Ammon's horn (tissue), 1 donor: ENCODE measurements around the gene NCS1.
"Not testable (repeated sequence)": the region's sequence is repeated elsewhere in the genome, so short reads cannot be mapped to it uniquely, and the experiment has no call there.

ENCODE experiments used
- DNase-seq: peaks from one replicate; pipeline ENCODE4 v3.0.0-alpha.2; 2016; ENCODE audit warnings: low spot score

The NCS1 gene

DNA sequence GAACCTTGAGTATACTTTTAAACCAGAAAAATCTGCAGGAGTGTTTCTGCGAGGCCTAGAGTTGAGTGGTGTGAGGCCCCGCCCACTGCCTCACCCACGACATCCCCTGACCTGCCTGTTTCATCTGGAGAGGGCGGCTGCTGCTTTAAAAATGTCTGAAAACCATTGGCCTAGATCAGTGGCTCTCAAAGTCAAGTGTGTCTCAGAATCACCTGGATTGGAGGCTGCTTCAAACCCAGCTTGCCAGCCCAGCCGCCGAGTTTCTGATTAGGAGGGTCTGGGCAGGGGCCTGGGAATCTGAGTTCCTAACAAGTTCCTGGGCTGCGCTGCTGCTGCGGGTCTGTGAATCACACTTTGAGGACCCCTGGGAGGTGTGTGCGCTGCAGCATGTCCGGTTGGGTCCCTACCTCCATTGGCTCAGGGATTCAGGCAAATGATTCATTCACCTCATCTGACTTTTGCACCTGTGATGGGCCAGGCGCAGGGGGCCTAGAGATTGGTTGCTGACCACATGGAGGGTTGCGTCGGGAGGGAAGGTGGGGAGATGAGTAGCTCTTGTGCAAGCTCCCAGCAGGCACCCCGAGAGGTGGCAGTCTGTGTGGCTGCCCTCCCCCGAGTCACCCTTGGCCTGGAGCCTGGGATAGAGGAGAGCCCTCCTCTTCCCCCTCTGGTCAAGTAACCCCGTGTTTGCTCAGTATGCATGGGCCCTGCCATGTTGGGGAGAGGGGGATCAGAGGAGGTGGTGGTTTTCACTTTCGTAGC is 65.7 kb downstream of the NCS1 start:
- no peak for DNase-seq

DNA sequence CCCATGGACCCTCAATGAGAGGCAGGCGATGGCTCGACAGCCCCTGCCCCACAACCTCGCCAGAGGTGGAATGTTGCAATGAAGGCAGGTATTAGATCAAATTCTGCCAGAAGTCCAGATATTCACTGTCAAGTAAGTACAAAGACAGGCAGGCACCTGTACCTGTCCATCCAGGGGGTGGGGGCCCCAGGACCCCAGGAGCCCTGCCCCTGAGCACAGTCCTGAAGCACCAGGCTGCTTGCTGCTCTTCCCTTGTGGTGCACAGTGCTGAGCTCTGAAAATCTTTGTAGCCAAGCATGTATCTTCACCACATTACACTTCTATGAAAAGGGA is 67.1 kb downstream of the NCS1 start:
- DNase-seq: no peak

DNA sequence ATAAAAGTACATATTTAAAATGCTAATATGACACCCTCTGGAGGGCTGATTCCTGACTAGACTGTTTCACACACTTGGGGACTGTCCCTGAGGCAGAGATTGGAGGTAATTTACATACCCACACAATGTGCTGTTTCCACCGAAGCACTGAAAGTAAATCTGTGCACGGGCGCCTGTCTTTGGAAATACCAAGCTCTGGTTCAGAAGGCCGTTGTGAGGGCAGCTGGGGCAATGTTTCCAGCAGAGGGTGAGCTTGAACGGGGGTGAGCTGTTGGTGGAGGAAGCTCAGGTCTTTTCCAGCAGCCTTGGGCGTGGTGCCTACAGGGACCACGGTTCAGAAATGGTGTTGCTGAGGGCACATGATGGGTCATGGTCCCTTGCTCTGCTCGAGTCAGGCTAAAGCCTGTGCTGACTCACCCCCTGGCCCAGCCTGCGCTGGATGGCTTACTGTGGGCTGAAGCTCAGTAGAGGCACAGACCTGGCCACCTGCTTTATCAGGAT is 67.6 kb downstream of the NCS1 start:
- DNase-seq: no peak

DNA sequence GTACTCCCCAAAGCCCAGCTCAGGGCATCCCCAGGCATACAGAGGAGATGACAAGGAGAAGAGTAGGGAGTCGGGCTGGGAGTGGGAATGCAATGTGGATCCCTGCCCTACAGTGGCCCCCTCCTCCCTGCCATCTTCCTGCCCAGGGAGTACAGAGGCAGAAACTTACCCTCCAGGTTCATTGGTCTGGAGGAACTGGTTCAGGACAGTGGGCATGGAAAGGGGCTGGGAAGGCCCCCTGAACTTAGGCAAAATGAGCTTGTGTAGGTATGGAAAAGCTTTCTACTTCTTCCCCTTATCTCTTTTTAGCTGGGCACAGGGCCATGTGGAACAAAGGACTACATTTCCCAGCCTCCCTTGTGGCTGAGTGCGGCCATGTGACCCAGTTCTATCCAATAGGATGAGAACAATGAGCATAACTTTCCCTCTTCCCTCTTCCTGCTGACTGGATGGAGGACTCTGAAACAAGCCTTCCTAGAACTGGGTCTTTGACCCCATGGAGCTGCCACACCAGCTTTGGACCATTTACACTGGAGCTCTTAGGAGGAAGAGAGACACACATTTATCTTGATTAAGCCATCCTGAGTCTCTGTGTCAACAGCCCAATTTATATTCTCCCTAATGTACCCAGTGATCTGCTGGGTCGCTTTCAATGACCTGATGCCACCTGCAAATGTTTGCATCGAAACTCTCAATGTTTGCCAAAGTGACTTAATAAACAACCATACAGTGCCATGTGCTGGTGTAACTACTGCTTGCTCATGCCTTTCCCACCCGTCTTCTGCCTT is 68.4 kb downstream of the NCS1 start:
- peak; percentile 91 for DNase-seq

DNA sequence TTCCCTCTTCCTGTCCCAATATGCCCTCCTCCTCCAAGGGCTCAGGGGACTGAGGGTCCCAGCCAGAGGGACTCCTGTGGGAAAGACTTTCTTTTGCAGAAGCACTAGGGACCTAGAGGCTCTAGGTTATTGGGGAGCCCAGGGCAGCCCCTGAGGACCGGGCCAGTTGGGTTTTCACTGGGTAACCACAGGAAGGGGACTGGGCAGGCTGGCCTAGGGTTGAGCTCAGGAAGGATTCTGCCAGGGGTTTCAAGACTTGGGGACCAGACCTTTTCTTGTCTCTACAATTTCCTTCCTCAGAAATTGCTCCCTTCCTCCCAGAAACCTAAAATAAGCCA is 69.0 kb downstream of the NCS1 start:
- no peak for DNase-seq

DNA sequence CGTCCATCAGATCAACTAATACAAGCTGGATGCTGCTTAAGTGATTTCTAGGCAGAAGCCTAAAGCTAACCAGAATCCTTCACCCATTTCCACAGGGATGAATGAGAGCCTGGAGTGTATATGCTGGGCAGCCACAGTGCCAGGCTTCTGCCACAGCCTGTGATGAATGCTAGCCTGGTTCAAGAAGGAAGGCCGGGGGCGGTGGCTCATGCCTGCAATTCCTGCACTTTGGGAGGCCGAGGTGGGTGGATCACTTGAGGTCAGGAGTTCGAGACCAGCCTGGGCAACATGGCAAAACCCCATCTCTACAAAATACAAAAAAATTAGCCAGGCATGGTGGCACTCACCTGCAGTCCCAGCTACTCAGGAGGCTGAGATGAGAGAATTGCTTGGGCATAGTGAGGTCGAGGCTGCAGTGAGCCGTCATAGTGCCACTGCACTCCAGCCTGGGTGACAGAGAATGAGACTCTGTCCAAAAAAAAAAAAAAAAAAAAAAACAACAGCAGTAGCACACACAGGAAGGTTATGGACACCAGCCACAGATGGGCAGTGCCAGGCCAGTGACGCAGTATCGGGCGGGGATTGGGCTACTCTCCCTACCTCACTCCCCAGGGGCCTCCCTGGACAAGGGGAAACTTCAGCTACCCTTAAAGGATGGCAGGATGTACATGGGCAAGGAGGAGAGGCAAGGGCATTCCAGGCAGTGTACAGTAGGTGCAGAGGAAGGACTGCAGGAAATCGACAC is 70.2 kb downstream of the NCS1 start:
- DNase-seq: no peak

DNA sequence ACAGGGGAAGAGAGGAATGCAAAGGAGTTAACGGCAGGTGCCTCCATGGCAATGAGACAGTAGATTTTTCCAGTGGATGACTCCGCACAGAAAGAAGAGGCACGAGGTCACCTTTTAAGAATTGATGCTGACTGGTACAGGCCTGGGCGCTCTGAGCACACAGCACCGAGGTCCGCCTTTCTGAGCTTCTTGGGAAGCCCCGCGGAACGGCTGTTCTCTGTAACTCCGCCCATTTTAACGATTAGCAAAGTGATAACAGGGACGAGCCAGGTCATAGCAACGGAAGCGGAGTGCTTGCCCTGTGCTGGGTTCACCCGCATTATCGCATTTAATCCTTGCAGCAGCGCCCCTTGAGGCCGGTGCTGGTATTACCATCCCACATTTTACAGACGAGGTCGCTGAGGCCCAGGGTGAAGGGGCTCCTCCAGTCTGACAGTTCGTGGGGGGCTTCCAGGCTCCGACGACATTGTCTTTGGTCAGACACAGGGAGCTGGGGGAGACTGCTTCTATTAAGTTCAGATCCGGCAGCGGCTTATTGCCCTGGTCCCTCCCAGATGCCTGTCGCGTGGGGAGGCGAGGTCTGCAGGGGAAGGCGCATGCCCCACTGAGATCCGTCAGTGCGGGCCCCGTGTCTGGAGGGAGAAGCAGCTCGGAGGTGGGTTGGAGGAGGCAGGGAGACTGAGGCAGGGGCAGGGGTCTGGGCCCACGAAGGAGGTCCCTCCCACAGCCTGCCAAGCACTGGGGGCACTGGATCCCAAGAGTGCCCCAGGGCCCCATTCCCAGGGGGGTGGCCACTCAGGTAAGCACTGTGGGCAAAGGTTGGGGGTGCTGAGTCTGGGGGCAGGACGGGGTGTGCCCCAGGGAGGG is 71.0 kb downstream of the NCS1 start:
- peak; percentile 72 for DNase-seq

DNA sequence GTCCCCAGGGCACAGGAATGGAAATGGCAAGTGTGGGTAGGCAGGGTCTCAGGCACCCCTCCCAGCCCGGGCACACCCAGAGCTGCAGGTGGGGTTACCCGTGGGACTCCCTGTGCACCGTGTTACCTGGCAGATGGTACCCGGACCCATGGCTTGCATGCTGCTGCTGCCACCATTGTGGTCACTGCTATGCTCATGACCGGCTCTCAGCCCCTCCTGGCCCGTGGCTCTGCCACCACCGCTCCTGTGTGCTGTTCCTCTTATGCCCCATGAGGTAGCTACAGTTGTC is 71.6 kb downstream of the NCS1 start:
- no peak for DNase-seq

DNA sequence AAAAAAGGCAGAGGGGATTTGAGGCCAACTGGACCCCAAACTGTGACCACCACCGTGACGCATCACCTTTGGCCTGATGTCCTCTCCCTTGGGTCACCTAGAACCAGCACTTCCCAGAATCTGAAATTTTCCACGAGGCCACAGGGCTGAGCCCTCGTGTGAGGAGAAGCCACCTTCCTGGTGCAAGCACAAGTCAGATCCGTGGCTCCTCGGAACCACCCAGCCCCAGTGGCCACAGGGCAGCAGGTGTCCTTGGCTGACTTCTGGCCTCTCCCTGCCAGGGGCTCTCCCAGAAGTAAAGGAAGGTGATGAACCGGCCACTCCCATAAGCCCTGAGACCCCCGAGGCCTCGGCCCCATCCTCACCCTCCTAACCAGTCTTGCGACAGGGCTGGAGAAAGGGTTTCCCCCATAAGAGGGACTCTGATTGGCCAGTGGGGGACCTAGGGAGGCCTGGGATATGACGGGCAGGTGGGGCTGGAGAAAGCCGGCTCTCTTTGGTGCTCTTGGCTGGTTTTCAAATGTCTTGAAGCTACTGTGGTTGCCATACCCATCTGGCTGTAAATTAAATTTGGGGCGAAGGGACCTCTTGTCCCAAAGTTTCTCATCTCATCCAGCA is 72.5 kb downstream of the NCS1 start:
- no peak for DNase-seq

DNA sequence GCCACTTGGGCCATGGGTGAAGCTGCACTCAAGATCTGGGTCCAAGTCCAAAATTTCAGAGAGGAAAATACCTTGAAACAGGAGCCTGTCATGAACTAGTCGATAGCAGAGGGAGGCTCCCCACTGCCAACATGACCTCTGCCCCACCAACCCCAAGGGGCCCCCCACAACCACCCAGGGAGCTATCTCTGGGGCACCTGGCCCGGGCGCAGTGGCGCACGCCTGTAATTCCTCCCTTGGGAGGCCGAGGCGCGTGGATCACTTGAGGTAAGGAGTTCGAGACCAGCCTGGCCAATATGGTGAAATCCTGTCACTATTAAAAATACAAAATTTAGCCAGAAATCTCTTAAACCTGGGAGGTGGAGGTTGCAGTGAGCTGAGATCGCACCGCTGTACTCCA is 73.3 kb downstream of the NCS1 start:
- DNase-seq: no peak

DNA sequence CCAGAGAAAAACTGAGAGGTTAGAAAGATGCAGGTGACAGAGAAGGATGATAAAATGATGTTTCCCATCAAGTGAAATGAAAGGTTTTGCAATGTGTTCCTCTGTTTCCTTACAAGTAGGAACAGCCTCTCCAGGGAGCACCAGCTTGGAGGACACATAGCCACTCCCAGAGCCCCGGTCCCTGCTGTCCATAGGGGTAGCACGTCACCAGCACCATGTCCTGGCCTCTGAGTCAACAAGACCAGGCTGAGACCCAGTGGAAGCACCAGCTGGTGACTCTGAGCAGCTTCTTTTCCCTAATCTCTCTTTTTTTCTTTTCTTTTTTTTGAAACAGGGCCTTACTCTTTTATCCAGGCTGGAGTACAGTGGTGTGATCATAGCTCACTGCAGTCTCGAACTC is 73.9 kb downstream of the NCS1 start:
- DNase-seq: no peak

DNA sequence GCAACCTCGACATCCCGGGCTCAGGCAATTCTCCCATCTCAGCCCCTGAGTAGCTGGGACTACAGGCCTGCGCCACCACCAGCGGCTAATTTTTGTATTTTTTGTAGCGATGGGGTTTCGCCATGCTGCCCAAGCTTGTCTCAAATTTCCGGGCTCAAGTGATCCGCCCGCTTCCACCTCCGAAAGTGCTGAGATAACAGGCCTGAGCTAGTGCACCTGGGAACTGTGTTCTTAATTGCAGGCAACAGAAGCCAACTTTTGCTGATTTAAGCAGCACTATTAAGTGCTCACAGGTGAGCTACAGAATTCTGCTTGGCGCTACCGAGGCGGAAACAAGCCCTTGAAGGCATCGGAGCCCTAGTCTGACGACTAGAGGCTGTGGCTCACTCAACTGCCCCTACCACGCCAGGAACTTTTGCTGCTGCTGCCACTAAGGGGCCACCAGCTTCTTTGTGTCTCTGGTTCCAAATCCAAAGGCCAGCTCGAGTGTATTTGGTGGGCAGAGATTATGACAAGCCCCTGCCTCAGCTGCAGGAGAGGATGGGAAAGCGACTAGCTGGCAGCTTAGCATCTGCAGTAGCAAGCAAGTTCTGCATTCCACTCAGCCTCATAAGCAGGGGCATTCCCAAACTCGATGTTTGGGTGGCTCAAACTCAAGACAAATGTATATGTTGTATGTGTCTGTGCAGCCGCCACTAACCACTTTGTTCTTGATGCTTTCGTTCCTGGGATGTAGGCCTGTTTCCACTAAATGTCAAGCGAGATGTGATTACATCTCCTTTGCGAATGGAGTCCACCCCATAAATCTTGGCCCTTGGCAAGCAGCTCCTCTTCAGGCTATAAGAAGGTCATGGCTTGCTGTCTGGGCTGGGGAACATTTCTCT is 82.8 kb downstream of the NCS1 start:
- no peak for DNase-seq

DNA sequence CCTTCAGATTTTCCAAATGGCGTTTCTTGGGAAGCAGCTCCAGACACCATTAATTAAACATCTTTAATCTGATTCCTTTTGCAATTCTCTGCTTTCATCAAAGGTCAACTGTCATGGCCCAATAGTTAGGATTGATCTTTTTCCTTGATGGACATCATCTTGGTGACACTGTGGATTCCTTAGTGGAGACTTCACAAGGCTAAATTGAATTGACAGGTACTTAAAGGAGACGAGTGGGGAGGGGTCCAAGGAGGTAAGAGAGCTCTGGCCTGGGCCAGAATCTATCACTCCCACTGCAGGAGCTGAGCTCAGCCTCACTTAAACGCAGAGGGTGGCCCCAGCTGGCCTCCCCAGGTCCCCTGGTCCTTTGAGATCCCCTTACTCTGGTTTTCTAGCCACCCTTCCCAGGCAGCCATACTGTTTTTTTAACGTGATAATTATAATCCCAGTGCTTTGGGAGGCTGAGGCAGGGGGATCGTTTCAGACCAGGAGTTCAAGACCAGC is 83.5 kb downstream of the NCS1 start:
- DNase-seq: no peak

DNA sequence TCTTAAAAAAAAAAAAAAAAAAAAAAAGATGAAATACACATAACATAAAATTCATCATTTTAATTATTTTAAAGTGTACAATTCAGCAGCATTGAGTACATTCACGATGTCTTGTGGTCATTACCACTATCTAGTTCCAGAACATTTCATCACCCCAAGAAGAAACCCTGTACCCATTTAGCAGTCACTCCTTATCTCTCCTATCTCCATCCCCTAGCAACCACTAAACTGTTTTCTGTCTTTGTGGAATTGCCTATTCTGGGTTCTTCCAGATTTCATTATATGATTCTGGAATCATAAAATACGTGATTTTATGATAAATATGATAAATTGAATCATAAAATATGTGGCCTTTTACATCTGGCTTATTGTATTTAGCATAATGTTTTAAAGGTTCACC is 84.4 kb downstream of the NCS1 start:
- no peak for DNase-seq

DNA sequence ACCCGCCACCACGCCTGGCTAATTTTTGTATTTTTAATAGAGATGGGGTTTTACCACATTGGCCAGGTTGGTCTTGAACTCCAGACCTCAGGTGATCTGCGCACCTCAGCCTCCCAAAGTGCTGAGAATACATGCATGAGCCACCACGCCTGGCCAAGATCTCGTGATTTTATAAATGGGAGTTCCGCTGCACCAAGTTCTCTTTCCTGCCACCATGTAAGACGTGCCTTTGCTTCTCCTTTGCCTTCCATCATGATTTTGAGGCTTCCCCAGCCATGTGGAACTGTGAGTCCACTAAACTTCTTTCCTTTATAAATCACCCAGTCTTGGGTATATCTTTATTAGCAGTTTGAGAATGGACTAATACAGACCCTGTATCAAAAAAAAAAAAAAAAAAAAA is 85.9 kb downstream of the NCS1 start:
- DNase-seq: not testable (repeated sequence)

DNA sequence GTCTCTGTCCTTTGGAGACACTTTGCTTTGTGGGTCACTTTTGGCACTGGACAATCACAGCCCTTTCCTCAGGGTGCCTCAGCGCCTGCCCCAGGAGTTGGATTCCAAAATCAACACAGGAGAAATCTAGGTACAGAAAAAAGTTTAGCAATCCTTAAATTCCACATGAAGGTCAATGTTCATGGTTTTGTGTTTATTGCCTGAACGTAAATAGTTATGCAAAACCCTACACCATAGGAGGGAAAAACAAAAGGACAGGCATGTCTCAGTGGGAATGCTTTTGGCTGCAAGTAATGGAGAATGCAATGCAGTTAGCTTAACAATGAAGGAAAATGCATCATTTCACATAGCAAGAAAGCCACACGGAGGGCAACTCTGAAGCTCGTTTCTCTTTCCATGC is 86.8 kb downstream of the NCS1 start:
- DNase-seq: no peak

DNA sequence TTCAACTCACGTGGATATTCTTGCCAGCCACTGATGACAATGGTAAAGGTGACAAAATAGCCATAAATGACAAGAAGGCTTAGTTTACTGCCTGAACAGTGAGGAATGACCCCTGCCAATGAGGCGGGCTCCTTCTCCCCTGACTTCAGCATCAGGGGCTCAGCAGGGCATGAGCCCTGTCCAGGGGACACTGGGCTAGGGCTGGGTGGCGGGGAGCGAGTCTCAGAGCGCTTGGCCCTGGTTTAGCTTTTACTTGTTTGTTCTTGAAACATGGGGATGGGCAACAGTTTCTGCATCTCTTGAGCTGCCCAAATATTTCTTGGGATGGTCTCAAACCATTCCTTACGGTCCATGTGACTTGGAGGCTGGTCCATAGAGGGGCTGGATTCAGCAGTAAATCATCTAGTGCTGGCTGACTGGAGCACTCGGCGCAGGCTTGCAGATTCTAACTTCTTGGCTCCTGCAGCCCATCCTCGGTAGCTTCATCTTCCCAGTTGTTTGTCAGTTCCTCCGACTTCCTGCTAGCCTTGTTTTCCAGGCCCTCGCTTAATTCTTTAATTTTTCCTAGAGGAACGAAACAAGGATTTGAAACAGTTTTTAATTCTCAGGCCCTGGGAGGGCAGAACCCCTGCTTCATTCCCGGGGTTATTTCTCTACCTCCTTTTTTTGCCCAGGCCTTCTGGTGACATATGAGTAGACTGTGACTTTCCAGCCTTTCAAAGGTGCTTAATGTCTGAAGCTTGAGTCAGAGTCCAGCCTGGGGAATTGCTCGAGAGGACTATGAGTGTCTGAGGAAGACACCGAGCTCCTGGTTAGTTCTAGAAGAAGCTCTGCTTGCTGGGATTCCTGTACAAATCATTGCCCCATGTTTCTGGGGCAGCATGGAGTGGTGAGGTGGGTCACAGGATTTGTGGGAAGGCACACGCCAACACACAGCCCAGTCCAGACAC is 88.9 kb downstream of the NCS1 start:
- no peak for DNase-seq

DNA sequence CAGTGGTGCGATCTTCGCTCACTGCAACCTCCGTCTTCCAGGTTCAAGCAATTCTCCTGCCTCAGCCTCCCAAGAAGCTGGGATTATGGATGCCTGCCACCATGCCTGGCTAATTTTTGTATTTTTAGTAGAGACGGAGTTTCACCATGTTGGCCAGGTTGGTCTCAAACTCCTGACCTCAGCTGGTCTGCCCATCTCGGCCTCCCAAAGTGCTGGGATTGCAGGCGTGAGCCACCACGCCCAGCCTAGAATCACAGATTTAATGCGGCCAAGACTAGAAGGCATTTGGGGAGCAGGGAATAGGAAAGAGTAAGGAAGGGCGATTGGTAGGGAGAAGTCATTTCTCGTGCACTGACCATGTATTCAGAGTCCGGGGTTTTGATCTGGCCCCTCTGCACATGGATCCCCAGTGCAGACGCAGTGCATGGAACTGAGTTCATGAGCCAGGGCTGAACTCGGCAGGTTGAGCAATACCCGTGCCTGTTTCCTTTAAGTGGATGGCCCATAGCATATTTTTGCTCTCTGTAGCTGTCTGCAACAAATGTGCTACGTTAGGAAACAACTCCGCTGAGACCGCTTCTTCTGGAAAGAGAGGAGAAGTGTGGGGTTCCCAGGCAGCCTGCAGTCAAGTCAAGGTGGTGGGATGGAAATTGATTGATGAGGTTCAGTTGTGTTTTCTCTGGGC is 90.0 kb downstream of the NCS1 start:
- DNase-seq: no peak

DNA sequence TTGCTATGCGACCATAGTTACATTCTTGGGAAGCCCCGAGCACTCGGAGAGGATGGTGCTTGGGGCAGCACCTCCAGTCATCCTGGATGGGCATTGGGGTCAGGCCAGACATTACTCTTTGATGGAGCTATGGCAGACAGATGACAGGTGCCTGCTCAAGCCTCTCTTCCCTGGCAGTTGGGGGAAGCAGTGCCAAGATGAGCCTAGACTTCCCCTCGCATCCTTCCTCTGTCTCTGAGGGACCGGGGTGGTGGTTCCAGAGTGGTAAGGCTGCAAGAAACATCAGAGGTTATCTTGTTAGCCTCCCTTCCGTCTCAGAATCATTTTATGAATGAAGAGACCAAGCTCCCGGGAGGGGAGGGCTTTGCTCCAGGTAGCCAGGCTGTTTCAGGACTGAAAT is 90.6 kb downstream of the NCS1 start:
- DNase-seq: no peak
